Upper lobe of left lung (tissue), 4 donors: ENCODE results near the gene BMX.
A peak's percentile ranks its signal among the peaks of the same experiment; 100 is the strongest.

Experiments used
- CTCF ChIP-seq, 6 experiments: fragments of 450-650 bp in 4 of 6; fragments of 200-600 bp in 2 of 6; sonication (generic) in 2 of 6; IDR thresholded peaks; one replicate each; pipeline ENCODE4 v1.5.1; 2016 to 2019; ENCODE audit warnings: antibody characterized with exemption in 6 of 6
- EP300 ChIP-seq, 4 donors: sonication (generic); formaldehyde crosslinking; IDR thresholded peaks; one replicate each; pipeline ENCODE4 v1.5.1; 2017; ENCODE audit warnings: antibody characterized with exemption in 4 of 4, control low read depth in 2 of 4
- POLR2A ChIP-seq, 4 donors: fragments of 450-650 bp; IDR thresholded peaks; one replicate each; pipeline ENCODE4 v1.5.1; 2016 to 2017; ENCODE audit warnings: antibody characterized with exemption in 4 of 4, mild to moderate bottlenecking in 2 of 4
- POLR2AphosphoS5 ChIP-seq, 2 donors: sonication (generic); formaldehyde crosslinking; IDR thresholded peaks; one replicate each; pipeline ENCODE4 v1.5.1; 2017; ENCODE audit warnings: antibody characterized with exemption in 2 of 2

- TF ChIP-seq CTCF (IDR thresholded peaks at IDR 0.05) (peak in 5 of 6 experiments; percentile 13 to 60 (median 32)), POLR2A (IDR thresholded peaks at IDR 0.05) (no peak), POLR2AphosphoS5 (IDR thresholded peaks at IDR 0.05) (no peak), EP300 (IDR thresholded peaks at IDR 0.05) (no peak)
These were observed 32.6 kb upstream of the BMX start for GRCh38 chrX:15468036-15468435.
